Thyroid gland (tissue), 4 donors: ENCODE data around the gene PAK4. TPM values are rescaled to one million over a fixed set of nuclear protein-coding genes. Genes with fewer than 3 reads are reported as not detected.

Source experiments
- DNase-seq, 2 donors: peaks; one replicate each; pipeline ENCODE4 v3.0.0-alpha.2; 2019
- H3K27ac ChIP-seq, 3 donors: fragments of 200-600 bp; sonication (generic); 1 replicate in 2 of 3; 2 replicates in 1 of 3; pipeline ENCODE4 v1.5.1; 2016 to 2019; ENCODE audit warnings: mild to moderate bottlenecking in 1 of 3, moderate library complexity in 1 of 3
- H3K27me3 ChIP-seq: fragments of 200-600 bp; sonication (generic); one replicate; pipeline ENCODE4 v1.5.1; 2019
- H3K36me3 ChIP-seq, 2 donors: fragments of 200-600 bp; sonication (generic); one replicate each; pipeline ENCODE4 v1.5.1; 2016 to 2019
- H3K4me1 ChIP-seq, 2 donors: fragments of 200-600 bp; sonication (generic); one replicate each; pipeline ENCODE4 v1.5.1; 2017 to 2019
- H3K4me3 ChIP-seq, 3 donors: fragments of 200-600 bp; sonication (generic); replicated peaks in 1 of 3; 1 replicate in 2 of 3; 2 replicates in 1 of 3; pipeline ENCODE4 v1.5.1; 2016; ENCODE audit warnings: mild to moderate bottlenecking in 1 of 3
- H3K9me3 ChIP-seq: fragments of 200-600 bp; sonication (generic); one replicate; pipeline ENCODE4 v1.5.1; 2017
- POLR2A ChIP-seq, 2 donors: fragments of 450-650 bp; IDR thresholded peaks; one replicate each; pipeline ENCODE4 v1.6.1; 2017; ENCODE audit warnings: antibody characterized with exemption in 2 of 2, mild to moderate bottlenecking in 2 of 2, moderate library complexity in 1 of 2
- WGBS, 2 donors: methylation state at CpG; one replicate each; pipeline ENCODE4 v1.1.5; 2017; 5-methylcytosine and 5-hydroxymethylcytosine counted together
- intact Hi-C: fragments of 100-400 bp; cut with DNase I; formaldehyde crosslinking; loops from one replicate; pipeline ENCODE4 v1.15.1; 2023
- total RNA-seq, 4 donors: library from RNA; depleted of rRNA; stranded (reverse); fragments of >200 nt; gene quantifications; one replicate each; pipeline ENCODE4 v1.2.3, GENCODE V29; 2016
- TF ChIP-seq, protein P1 (sequence below), 6 experiments: fragments of 200-600 bp in 3 of 6; fragments of 450-650 bp in 3 of 6; sonication (generic) in 3 of 6; IDR thresholded peaks; one replicate each; pipeline ENCODE4 v1.5.1; 2016 to 2019; ENCODE audit warnings: antibody characterized with exemption in 6 of 6, mild to moderate bottlenecking in 2 of 6, inconsistent platforms in 1 of 6, moderate library complexity in 1 of 6

PAK4 gene
- total RNA-seq, 4 donors from 2014 or later, result 12.4 to 24.9 (median 23.2) TPM

DNA sequence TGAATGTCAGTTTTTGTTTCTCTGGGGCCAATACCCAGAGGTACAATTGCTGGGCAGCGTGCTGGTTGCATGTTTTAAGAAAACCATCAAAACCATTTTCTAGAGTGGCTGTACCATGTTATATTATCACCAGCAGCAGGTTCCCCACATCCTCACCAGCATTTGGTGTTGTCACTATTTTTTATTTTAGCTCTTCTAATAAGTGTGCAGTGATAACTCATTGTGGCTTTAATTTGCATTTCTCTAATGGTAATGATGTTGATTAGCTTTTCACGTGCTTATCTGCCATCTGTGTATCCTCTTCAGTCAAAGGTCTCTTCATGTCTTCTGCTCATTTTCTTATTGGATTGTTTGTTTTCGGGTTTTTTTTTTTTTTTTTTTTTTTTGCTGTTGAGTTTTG is 21.9 kb downstream of the PAK4 start:
- Histone ChIP-seq H3K27me3 (no peaks in the 10 kb centered on the region), H3K9me3 (no peaks in the 10 kb centered on the region), H3K4me3 (no peak overlapping the region), H3K4me1 (peaks cover 28 to 30% of the 10 kb centered on the region in 2 donors), H3K27ac (no peak overlapping the region), H3K36me3 (no peaks in the 10 kb centered on the region)
- intact Hi-C loops, result no loop called here
- no peak for TF ChIP-seq POLR2A (IDR thresholded peaks at IDR 0.05)
- TF ChIP-seq, protein P1, sequence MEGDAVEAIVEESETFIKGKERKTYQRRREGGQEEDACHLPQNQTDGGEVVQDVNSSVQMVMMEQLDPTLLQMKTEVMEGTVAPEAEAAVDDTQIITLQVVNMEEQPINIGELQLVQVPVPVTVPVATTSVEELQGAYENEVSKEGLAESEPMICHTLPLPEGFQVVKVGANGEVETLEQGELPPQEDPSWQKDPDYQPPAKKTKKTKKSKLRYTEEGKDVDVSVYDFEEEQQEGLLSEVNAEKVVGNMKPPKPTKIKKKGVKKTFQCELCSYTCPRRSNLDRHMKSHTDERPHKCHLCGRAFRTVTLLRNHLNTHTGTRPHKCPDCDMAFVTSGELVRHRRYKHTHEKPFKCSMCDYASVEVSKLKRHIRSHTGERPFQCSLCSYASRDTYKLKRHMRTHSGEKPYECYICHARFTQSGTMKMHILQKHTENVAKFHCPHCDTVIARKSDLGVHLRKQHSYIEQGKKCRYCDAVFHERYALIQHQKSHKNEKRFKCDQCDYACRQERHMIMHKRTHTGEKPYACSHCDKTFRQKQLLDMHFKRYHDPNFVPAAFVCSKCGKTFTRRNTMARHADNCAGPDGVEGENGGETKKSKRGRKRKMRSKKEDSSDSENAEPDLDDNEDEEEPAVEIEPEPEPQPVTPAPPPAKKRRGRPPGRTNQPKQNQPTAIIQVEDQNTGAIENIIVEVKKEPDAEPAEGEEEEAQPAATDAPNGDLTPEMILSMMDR (IDR thresholded peaks at IDR 0.05), result no peak
- DNase-seq, result no peak
- 91 to 97% methylated on average over 3 of the region's 3 CpGs for WGBS, 2 donors

DNA sequence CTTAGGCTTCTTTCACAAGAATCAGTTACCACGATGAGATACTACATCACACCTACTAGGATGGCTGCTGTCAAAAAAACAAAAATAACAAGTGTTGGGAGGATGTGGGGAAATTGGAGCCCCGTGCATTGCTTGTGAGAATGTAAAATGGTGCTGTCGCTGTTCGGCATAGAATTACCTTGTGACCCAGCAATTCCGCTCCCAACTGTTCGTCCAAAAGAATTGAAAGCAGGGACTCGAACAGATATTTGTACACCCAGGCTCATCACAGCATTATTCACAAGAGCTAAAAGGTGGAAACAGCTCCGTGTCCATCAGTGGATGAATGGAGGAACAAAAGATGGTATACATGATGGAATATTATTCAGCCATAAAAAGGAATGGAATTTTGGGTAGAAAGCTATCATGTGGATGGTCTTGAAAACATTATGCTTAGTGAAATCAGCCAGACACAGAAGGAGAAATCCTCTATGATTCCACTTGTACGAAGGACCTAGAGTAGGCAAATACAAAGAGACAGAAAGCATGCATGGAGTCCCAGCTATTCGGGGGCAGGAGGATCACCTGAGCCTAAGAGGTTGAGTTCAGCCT is 23.4 kb downstream of the PAK4 start:
- Histone ChIP-seq H3K36me3 (no peaks in the 10 kb centered on the region), H3K4me1 (peaks cover 26 to 32% of the 10 kb centered on the region in 2 donors), H3K27ac (no peak overlapping the region), H3K9me3 (no peaks in the 10 kb centered on the region), H3K27me3 (no peaks in the 10 kb centered on the region), H3K4me3 (no peak overlapping the region)
- no peak for DNase-seq
- WGBS, 2 donors, result 96% methylated on average over 10 of the region's 10 CpGs
- intact Hi-C loops, result no loop called here
- TF ChIP-seq, protein P1 (IDR thresholded peaks at IDR 0.05), result no peak
- no peak for TF ChIP-seq POLR2A (IDR thresholded peaks at IDR 0.05)

DNA sequence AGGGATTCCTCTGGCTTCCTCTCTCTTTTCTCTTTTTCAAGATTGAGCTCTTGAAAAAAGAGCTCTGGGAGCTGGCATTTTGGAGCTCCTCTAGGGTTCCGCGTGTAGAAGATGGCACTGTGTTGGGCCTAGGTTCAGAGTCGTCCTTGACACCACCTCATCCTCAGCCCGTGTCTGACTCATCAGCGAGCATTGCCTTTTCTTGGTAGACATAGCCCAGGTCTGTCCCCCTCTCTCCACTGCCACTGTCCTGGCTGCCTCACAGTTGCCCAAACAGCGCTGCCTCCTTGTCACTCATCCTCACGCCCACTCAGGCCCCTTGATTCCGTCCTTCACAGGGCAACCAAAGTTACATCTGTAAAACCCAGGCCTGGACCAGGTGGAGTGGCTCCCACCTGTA is 24.6 kb downstream of the PAK4 start:
- Histone ChIP-seq H3K4me3 (no peak overlapping the region), H3K27ac (no peak overlapping the region), H3K36me3 (no peaks in the 10 kb centered on the region), H3K4me1 (peaks cover 26 to 32% of the 10 kb centered on the region in 2 donors), H3K9me3 (no peaks in the 10 kb centered on the region), H3K27me3 (no peaks in the 10 kb centered on the region)
- TF ChIP-seq POLR2A (IDR thresholded peaks at IDR 0.05), result no peak
- TF ChIP-seq, protein P1 (IDR thresholded peaks at IDR 0.05), result no peak
- no peak for DNase-seq
- 92 to 95% methylated on average over 8 of the region's 8 CpGs for WGBS, 2 donors
- intact Hi-C loops, result no loop called here

DNA sequence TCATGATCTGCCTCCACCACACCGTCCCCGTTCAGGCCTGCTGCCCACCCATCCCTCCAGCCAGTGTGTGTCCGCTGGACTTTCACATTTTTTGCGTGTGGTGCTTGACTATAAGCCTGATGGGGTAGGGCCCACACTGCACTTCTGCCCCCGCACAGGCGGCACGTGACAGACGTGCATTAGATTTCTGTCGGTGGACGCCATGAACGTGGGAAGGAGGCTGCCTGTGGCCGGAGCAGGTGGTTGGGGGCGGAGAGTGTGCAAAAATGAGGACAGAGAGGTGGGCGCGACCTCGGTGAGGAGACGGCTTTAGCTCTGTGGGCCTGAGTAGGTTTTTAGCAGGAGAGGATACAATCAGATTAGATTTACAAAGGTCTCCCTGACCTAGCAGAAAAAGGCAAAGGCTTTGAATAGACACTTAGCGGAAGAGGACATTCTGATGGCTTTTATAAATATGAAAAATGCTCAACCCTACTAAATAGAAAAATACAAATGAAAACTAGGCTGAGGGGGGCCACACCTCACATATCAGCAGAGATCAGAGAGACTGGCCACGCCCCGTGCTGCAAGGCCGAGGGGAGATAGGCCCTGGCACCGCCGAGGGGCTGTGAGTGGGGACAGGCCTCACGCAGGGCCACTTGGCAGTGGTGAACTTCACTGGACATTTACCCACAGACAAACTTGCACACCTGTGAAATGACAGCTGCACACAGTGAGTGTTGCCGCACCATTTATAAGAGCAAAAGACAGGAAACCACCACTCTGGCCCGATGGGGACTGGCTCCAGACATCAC is 25.4 kb downstream of the PAK4 start:
- Histone ChIP-seq H3K36me3 (no peaks in the 10 kb centered on the region), H3K9me3 (no peaks in the 10 kb centered on the region), H3K4me1 (peaks cover 26 to 32% of the 10 kb centered on the region in 2 donors), H3K4me3 (no peak overlapping the region), H3K27me3 (no peaks in the 10 kb centered on the region), H3K27ac (no peak overlapping the region)
- TF ChIP-seq, protein P1 (IDR thresholded peaks at IDR 0.05), result no peak
- TF ChIP-seq POLR2A (IDR thresholded peaks at IDR 0.05), result no peak
- DNase-seq, result no peak
- intact Hi-C loops, result no loop called here
- 82 to 84% methylated on average over 26 of the region's 26 CpGs for WGBS, 2 donors

DNA sequence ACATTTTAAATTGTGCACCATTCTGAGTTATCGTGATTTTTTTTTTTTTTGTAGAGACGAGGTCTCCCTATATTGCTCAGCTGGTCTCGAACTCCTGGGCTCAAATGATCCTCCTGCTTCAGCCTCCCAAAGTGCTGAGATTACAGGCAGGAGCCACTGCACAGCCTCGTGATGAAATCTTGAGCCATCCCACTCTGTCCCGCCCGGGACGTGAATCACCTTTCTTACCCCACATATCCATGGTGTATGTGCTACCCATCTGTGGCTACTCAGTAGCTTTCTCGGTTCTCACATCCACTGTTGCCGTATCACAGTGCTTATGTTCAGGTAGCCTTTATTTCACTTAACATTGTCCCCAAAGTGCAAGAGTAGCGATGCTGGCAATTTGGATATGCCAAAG is 26.5 kb downstream of the PAK4 start:
- WGBS, 2 donors, result 95% methylated on average over 10 of the region's 10 CpGs
- TF ChIP-seq, protein P1 (IDR thresholded peaks at IDR 0.05), result no peak
- no peak for TF ChIP-seq POLR2A (IDR thresholded peaks at IDR 0.05)
- intact Hi-C loops, result no loop called here

More for the DNA sequence above, 26.5 kb downstream of the PAK4 start:
- no peaks in the 10 kb centered on the region for H3K36me3 ChIP-seq
- no peak for DNase-seq
- H3K27me3 ChIP-seq, result no peaks in the 10 kb centered on the region
- peaks cover 34 to 37% of the 10 kb centered on the region in 2 donors for H3K4me1 ChIP-seq
- H3K27ac ChIP-seq, result no peak overlapping the region
- no peaks in the 10 kb centered on the region for H3K9me3 ChIP-seq
- H3K4me3 ChIP-seq, result no peak overlapping the region
